Mucosa of rectum (tissue), 2 donors: Measurements from ENCODE around the gene CELSR1.

Experiments
- H3K27ac ChIP-seq, 2 donors: one replicate each; pipeline ENCODE4 v1.7.0; 2013; ENCODE audit warnings: inconsistent platforms in 2 of 2, low read depth in 2 of 2, low read length in 2 of 2
- H3K27me3 ChIP-seq, 2 donors: one replicate each; pipeline ENCODE4 v1.7.0; 2013; ENCODE audit warnings: low read length in 2 of 2; ENCODE audit not compliant: control insufficient read depth in 2 of 2, insufficient read depth in 2 of 2
- H3K36me3 ChIP-seq, 2 donors: one replicate each; pipeline ENCODE4 v1.7.0; 2013; ENCODE audit warnings: low read length in 2 of 2; ENCODE audit not compliant: control insufficient read depth in 2 of 2, insufficient read depth in 2 of 2
- H3K4me1 ChIP-seq, 2 donors: one replicate each; pipeline ENCODE4 v1.7.0; 2013; ENCODE audit warnings: low read length in 2 of 2, mild to moderate bottlenecking in 1 of 2; ENCODE audit not compliant: control insufficient read depth in 2 of 2, insufficient read depth in 2 of 2
- H3K4me3 ChIP-seq, 2 donors: one replicate each; pipeline ENCODE4 v1.7.0; 2013; ENCODE audit warnings: low read length in 2 of 2
- H3K9ac ChIP-seq, 2 donors: one replicate each; pipeline ENCODE4 v1.7.0; 2013; ENCODE audit warnings: low read length in 2 of 2, low read depth in 1 of 2, mild to moderate bottlenecking in 1 of 2
- H3K9me3 ChIP-seq, 2 donors: one replicate each; pipeline ENCODE4 v1.7.0; 2013; ENCODE audit warnings: low read length in 2 of 2; ENCODE audit not compliant: control insufficient read depth in 2 of 2
- donor health status: healthy.
- donor health status: Normal muscosa, but diverticular disease.

The CELSR1 gene

DNA sequence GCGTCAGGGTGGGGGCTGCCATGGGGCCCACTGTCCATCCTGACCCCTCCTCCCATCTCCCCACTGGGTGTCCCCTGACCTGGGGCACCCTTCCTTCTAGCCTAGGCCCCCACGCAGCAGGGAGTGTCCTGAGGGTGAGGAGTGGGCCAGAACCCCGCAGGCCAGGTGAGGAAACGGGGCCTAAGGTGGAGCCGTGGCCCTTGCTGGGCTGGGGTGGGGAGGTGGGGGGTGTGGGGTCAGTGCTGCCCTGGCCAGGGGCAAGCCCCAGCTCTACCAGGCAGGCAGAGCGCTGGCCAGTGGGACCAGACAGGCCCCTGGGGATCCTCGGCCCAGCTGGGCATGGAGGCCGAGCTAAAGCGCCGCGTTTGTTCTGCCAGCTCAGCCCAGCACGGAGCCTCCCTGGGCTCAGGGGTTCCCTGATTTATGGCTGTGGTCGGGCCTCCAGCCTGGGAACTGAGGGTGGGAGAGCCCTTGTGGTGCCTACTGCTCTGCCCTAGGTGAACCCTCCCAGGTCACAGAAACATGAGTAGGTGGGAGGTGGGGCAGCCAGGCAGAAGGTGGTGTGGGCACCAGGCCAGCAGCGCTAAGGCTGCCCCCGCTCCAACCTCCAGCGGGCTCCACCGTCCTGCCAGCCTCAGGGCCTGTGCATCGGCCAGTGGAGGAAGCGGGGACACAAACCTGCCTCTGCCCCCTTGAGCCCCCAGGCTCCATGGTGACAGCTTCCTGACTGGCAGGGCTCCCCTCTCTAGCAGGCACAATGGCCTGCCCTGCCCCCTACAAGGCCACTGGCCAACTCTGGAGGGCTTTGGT is 179.5 kb downstream of the CELSR1 start:
- Histone ChIP-seq H3K36me3 (peaks cover 25 to 34% of the 10 kb centered on the region in 2 donors), H3K27ac (no peak overlapping the region), H3K4me1 (no peaks in the 10 kb centered on the region), H3K4me3 (no peak overlapping the region), H3K9me3 (no peaks in the 10 kb centered on the region), H3K27me3 (no peaks in the 10 kb centered on the region), H3K9ac (no peak overlapping the region)

GRCh38 chr22:46356496-46357480 is 180.6 kb downstream of the CELSR1 start:
- no peak overlapping the region for H3K27ac ChIP-seq
- no peaks in the 10 kb centered on the region for H3K27me3 ChIP-seq
- no peak overlapping the region for H3K4me3 ChIP-seq
- no peak overlapping the region for H3K9ac ChIP-seq
- H3K9me3 ChIP-seq: no peaks in the 10 kb centered on the region
- peaks cover 35 to 46% of the 10 kb centered on the region in 2 donors for H3K36me3 ChIP-seq
- H3K4me1 ChIP-seq: no peaks in the 10 kb centered on the region

DNA sequence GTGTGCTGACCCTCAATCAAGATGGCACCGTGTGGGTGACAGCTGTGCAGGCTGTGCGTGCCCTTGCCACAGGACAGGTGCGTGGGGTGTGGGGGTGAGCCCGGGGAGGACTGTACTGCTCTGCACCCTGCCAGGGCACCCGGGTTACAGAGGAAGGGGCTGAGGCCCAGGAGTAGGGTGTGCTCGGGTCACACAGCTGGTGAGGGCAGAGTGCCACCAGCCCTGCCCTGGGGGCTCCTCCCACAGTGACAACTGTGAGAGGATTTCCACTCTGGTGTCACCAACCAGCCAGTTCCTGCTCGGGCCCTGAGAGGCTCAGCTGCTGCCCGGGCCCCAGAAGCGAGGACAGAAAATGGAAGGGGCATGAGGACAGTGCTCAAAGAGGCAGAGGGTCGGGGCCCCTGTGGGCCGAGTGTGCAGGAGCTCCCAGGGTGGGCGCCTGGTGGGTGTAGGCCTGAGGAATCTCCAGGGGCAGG is 181.4 kb downstream of the CELSR1 start:
- Histone ChIP-seq H3K4me1 (no peaks in the 10 kb centered on the region), H3K9ac (no peak overlapping the region), H3K36me3 (peaks cover 39 to 53% of the 10 kb centered on the region in 2 donors), H3K4me3 (no peak overlapping the region), H3K27me3 (no peaks in the 10 kb centered on the region), H3K27ac (no peak overlapping the region), H3K9me3 (no peaks in the 10 kb centered on the region)

GRCh38 chr22:46355369-46355995 is 181.9 kb downstream of the CELSR1 start:
- Histone ChIP-seq H3K36me3 (peaks cover 45 to 59% of the 10 kb centered on the region in 2 donors), H3K27me3 (no peaks in the 10 kb centered on the region), H3K4me1 (no peaks in the 10 kb centered on the region), H3K4me3 (no peak overlapping the region), H3K9me3 (no peaks in the 10 kb centered on the region), H3K9ac (no peak overlapping the region), H3K27ac (no peak overlapping the region)

GRCh38 chr22:46354993-46355305 is 182.5 kb downstream of the CELSR1 start:
- Histone ChIP-seq H3K9ac (no peak overlapping the region), H3K27ac (no peak overlapping the region), H3K27me3 (no peaks in the 10 kb centered on the region), H3K36me3 (peaks cover 50 to 64% of the 10 kb centered on the region in 2 donors), H3K9me3 (no peaks in the 10 kb centered on the region), H3K4me3 (no peak overlapping the region), H3K4me1 (no peaks in the 10 kb centered on the region)

DNA sequence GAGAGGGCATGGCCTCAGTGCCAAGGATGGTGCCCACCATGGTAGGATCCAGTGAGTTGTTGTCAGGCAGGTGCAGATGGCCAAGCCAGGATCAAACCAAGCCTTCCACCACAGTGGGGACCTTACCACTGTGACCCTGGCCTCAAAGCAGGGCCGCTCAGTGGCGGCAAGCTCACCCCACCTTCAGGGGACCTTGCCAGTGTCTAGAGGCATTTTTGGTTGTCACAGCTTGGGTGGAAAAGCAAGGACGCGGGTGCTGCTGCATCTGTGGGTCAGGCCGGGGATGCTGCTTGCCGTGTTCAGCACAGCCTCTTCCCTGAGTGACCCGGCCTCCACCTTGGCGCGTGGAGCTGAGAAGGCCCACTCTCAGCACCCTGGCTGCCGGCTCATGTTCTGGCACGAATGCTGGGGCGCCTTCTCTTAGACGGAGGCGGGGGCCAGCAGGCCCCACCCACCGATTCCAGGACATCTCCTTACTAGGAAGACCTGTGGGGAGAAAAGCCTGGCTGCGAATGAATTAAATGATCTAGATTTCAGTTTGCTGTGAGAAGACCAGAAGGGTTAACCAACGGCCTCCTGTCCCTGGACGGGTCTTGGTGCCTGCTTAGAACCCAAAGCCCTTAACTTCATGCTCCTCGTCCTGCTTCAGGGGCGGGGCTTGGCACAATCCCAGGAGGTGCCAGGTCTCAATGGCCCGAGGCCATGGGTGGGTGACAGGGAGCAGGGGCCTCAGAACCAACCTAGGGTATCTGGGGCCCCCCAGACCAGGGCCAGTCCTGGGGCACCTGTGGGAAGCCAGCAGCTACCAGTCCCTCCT is 183.0 kb downstream of the CELSR1 start:
- no peak overlapping the region for H3K4me3 ChIP-seq
- H3K9me3 ChIP-seq: no peaks in the 10 kb centered on the region
- H3K27me3 ChIP-seq: no peaks in the 10 kb centered on the region
- peaks cover 55 to 68% of the 10 kb centered on the region in 2 donors for H3K36me3 ChIP-seq
- no peak overlapping the region for H3K27ac ChIP-seq
- H3K4me1 ChIP-seq: no peaks in the 10 kb centered on the region
- H3K9ac ChIP-seq: no peak overlapping the region

GRCh38 chr22:46353483-46354105 is 183.8 kb downstream of the CELSR1 start:
- no peaks in the 10 kb centered on the region for H3K27me3 ChIP-seq
- no peaks in the 10 kb centered on the region for H3K4me1 ChIP-seq
- no peaks in the 10 kb centered on the region for H3K9me3 ChIP-seq
- H3K36me3 ChIP-seq: peaks cover 58 to 74% of the 10 kb centered on the region in 2 donors
- H3K4me3 ChIP-seq: no peak overlapping the region
- no peak overlapping the region for H3K9ac ChIP-seq
- H3K27ac ChIP-seq: no peak overlapping the region

DNA sequence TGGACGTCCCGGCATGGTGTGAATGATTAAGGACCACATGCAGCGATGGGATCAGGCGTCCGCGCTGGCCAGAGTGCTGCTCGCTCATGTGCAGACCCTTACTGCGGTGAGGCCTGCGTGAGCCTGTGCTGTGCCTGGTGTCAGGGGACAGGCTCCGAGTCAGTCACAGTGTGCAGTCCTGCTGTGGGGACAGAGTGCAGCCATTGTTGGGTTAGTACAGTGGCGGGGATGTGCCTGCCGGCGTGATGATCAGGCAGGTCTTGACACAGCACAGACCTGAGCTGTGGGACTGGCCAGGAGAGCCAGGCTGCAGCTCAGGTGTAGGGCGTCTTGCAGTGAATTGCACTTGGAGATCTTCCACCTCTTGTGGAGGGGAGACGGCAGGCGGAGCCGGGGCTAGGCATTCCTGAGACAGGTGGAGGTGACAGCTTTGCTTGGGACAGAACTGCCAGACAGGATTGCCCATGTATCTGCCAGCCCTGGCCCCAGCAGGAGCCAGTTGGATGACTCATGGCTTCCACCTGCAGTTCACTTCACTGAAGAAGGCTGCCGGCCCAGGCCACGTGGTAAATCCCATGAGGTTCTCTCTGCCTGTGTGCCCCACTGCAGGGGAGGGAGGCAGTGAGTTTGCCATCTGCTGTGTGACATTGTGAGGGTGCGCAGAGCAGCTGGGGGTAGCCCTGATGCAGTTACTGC is 184.6 kb downstream of the CELSR1 start:
- no peak overlapping the region for H3K9ac ChIP-seq
- H3K27me3 ChIP-seq: no peaks in the 10 kb centered on the region
- peaks cover 63 to 82% of the 10 kb centered on the region in 2 donors for H3K36me3 ChIP-seq
- no peaks in the 10 kb centered on the region for H3K4me1 ChIP-seq
- no peak overlapping the region for H3K27ac ChIP-seq
- no peaks in the 10 kb centered on the region for H3K9me3 ChIP-seq
- no peak overlapping the region for H3K4me3 ChIP-seq

GRCh38 chr22:46352276-46352675 is 185.1 kb downstream of the CELSR1 start:
- no peak overlapping the region for H3K9ac ChIP-seq
- H3K27ac ChIP-seq: no peak overlapping the region
- peaks cover 69 to 85% of the 10 kb centered on the region in 2 donors for H3K36me3 ChIP-seq
- no peaks in the 10 kb centered on the region for H3K9me3 ChIP-seq
- no peak overlapping the region for H3K4me3 ChIP-seq
- no peaks in the 10 kb centered on the region for H3K27me3 ChIP-seq
- no peaks in the 10 kb centered on the region for H3K4me1 ChIP-seq
